Osteoblast (primary cell): ENCODE results near the gene TRIM27. TPM values are rescaled to one million over a fixed set of nuclear protein-coding genes. Genes with fewer than 3 reads are reported as not detected.

Experiments used
- DNase-seq: peaks from one replicate; pipeline ENCODE4 v3.0.0; 2011; ENCODE audit warnings: low spot score, mixed read lengths; ENCODE audit not compliant: insufficient read length; ENCODE audit errors: missing footprints
- H2AFZ ChIP-seq: 2 replicates; pipeline ENCODE4 v1.6.0; 2011; ENCODE audit warnings: mild to moderate bottlenecking, low read length
- H3K27ac ChIP-seq: 2 replicates; pipeline ENCODE4 v1.5.1; 2011; ENCODE audit warnings: mild to moderate bottlenecking, low read depth, low read length, moderate library complexity
- H3K27me3 ChIP-seq: 2 replicates; pipeline ENCODE4 v1.6.0; 2012; ENCODE audit warnings: mild to moderate bottlenecking, control low read depth, inconsistent platforms, low read length, moderate library complexity; ENCODE audit not compliant: insufficient read depth
- H3K36me3 ChIP-seq: 2 replicates; pipeline ENCODE4 v1.5.1; 2011; ENCODE audit warnings: mild to moderate bottlenecking, low read length, control low read depth, moderate library complexity; ENCODE audit not compliant: insufficient read depth
- H3K4me1 ChIP-seq: 2 replicates; pipeline ENCODE4 v1.5.1; 2011; ENCODE audit warnings: mild to moderate bottlenecking, low read length, control low read depth, moderate library complexity; ENCODE audit not compliant: insufficient read depth
- H3K4me2 ChIP-seq: 2 replicates; pipeline ENCODE4 v1.6.0; 2011; ENCODE audit warnings: mild to moderate bottlenecking, low read length; ENCODE audit not compliant: insufficient read depth
- H3K4me3 ChIP-seq: fragments of 200-600 bp; sonication (generic); 3 replicates; pipeline ENCODE4 v1.5.1; 2012; ENCODE audit warnings: mild to moderate bottlenecking, low read length, inconsistent platforms; ENCODE audit not compliant: insufficient read depth
- H3K79me2 ChIP-seq: 2 replicates; pipeline ENCODE4 v1.6.0; 2012; ENCODE audit warnings: mild to moderate bottlenecking, low read length, control low read depth, inconsistent platforms; ENCODE audit not compliant: insufficient read depth
- H3K9me3 ChIP-seq: 2 replicates; pipeline ENCODE4 v1.5.1; 2011; ENCODE audit warnings: low read depth, low read length, control low read depth
- H4K20me1 ChIP-seq: 2 replicates; pipeline ENCODE4 v1.6.0; 2012; ENCODE audit warnings: mild to moderate bottlenecking, low read length, control low read depth; ENCODE audit not compliant: insufficient read depth
- CTCF ChIP-seq: IDR thresholded peaks from 2 replicates; pipeline ENCODE4 v1.5.1; 2011; ENCODE audit warnings: mild to moderate bottlenecking, low read depth, low read length, moderate library complexity; ENCODE audit errors: extremely low read depth
- total RNA-seq: library from RNA; depleted of rRNA; stranded (reverse); fragments of >200 nt; gene quantifications from 2 replicates; pipeline ENCODE4 v1.2.3, GENCODE V29; 2012

The TRIM27 gene
- total RNA-seq, 1 donor = 53.6 TPM

- Histone ChIP-seq H3K27me3 (no peaks in the 10 kb centered on the region), H3K27ac (no peak overlapping the region), H3K36me3 (no peaks in the 10 kb centered on the region), H3K79me2 (no peaks in the 10 kb centered on the region), H4K20me1 (no peaks in the 10 kb centered on the region), H3K4me1 (peaks cover 5% of the 10 kb centered on the region), H2AFZ (peak overlapping the region; percentile 40), H3K9me3 (no peaks in the 10 kb centered on the region), H3K4me2 (no peak overlapping the region), H3K4me3 (no peak overlapping the region)
- no peak for TF ChIP-seq CTCF
- DNase-seq = peak; percentile 60
Measured at GRCh38 chr6:28947831-28948270, 24.1 kb upstream of the TRIM27 start.

DNA sequence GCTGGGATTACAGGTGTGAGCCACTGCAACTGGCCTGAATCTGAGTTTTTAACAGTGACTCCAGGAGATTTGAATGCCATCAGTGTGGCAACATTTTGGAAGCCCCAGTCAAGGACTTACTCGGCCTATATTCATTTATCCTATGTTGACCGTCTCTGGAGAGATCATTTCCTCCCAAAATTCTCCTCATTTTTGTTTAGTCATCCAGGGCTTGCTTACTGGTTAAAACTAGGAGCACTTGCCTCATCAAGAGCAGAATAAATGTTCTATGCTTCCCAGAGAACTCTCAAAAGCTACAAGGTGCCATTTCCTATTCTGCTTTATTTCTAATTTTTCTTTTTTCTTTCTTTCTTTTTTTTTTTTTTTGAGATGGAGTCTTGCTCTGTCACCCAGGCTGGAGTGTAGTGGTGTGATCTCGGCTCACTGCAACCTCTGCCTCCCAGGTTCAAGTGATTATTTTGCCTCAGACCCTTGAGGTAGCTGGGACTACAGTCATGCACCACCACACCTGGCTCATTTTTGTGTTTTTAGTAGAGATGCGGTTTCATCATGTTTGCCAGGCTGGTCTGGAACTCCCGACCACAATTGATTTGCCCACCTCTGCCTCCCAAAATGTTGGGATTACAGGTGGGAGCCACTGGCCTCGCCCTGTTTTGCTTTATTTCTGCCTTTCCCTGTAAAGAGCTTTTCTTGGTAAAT, 23.4 kb upstream of the TRIM27 start:
- Histone ChIP-seq H3K4me1 (peaks cover 4% of the 10 kb centered on the region), H3K9me3 (no peaks in the 10 kb centered on the region), H3K4me3 (no peak overlapping the region), H3K27ac (no peak overlapping the region), H3K4me2 (no peak overlapping the region), H3K79me2 (no peaks in the 10 kb centered on the region), H3K27me3 (no peaks in the 10 kb centered on the region), H4K20me1 (no peaks in the 10 kb centered on the region), H3K36me3 (no peaks in the 10 kb centered on the region), H2AFZ (no peak overlapping the region)
- no peak for DNase-seq
- no peak for TF ChIP-seq CTCF

- DNase-seq = no peak
- TF ChIP-seq CTCF = no peak
- H3K79me2 ChIP-seq = no peaks in the 10 kb centered on the region
- H3K9me3 ChIP-seq = no peaks in the 10 kb centered on the region
- H3K4me3 ChIP-seq = no peak overlapping the region
- no peak overlapping the region for H3K4me2 ChIP-seq
- no peaks in the 10 kb centered on the region for H3K27me3 ChIP-seq
- H4K20me1 ChIP-seq = no peaks in the 10 kb centered on the region
- H3K36me3 ChIP-seq = no peaks in the 10 kb centered on the region
- peaks cover 10% of the 10 kb centered on the region for H3K4me1 ChIP-seq
- no peak overlapping the region for H2AFZ ChIP-seq
- H3K27ac ChIP-seq = no peak overlapping the region
Measured at GRCh38 chr6:28945349-28945748, 21.6 kb upstream of the TRIM27 start.

GRCh38 chr6:28944412-28944865, 20.7 kb upstream of the TRIM27 start:
- H4K20me1 ChIP-seq = no peaks in the 10 kb centered on the region
- peak overlapping the region; percentile 75 for H3K4me3 ChIP-seq
- peak overlapping the region; percentile 74 for H3K27ac ChIP-seq
- no peak for DNase-seq
- no peaks in the 10 kb centered on the region for H3K27me3 ChIP-seq
- peak overlapping the region; percentile 85 for H3K4me2 ChIP-seq
- no peak for TF ChIP-seq CTCF
- peak overlapping the region; percentile 94 for H2AFZ ChIP-seq
- no peaks in the 10 kb centered on the region for H3K9me3 ChIP-seq
- H3K36me3 ChIP-seq = no peaks in the 10 kb centered on the region
- no peaks in the 10 kb centered on the region for H3K79me2 ChIP-seq
- H3K4me1 ChIP-seq = peaks cover 10% of the 10 kb centered on the region
